IMR-90 (cell line): ENCODE measurements around the gene SCG5. TPM values are rescaled to one million over a fixed set of nuclear protein-coding genes. Genes with fewer than 3 reads are reported as not detected.

Experiments used
- ATAC-seq: fragments of 200-7000 bp; cut with Tn5 transposase; 2 replicates; pipeline ENCODE4 v1.9.1; 2020; ENCODE audit warnings: low read depth, mild to moderate bottlenecking, moderate library complexity
- BruUV-seq: library from RNA; stranded (reverse); fragments of 400-500 nt; replicated peaks from 2 replicates; lab custom pipeline; 2021; lab: Mats Ljungman, UMichigan
- CTCF ChIA-PET: fragments of 300-600 bp; formaldehyde crosslinking; extraction: SDS; loops from one replicate; lab custom pipeline; 2021; ENCODE audit warnings: antibody characterized with exemption; lab: Yijun Ruan, JAX
- POLR2A ChIA-PET: fragments of 300-600 bp; sonication (Branson Sonifier 250); formaldehyde crosslinking; loops from one replicate; lab custom pipeline; 2022; ENCODE audit warnings: antibody characterized with exemption; ENCODE audit not compliant: unreplicated experiment; lab: Charles Lee
- DNase-seq: peaks from one replicate; pipeline ENCODE4 v3.0.0; 2013
- H2AFZ ChIP-seq: replicated peaks from 2 replicates; pipeline ENCODE3; 2013; ENCODE audit warnings: low read length, mild to moderate bottlenecking; ENCODE audit not compliant: poor library complexity
- H2AK5ac ChIP-seq: 2 replicates; pipeline ENCODE4 v1.6.1; 2013; ENCODE audit warnings: low read depth, low read length, inconsistent platforms
- H2AK9ac ChIP-seq: replicated peaks from 2 replicates; pipeline ENCODE3; 2013; ENCODE audit warnings: mild to moderate bottlenecking, low read depth, low read length, moderate library complexity; ENCODE audit not compliant: poor library complexity
- H2BK120ac ChIP-seq: 2 replicates; pipeline ENCODE4 v1.6.1; 2013; ENCODE audit warnings: low read depth, low read length, inconsistent platforms
- H2BK15ac ChIP-seq: 3 replicates; pipeline ENCODE4 v1.6.1; 2013; ENCODE audit warnings: low read depth, low read length, inconsistent platforms
- H2BK20ac ChIP-seq: 2 replicates; pipeline ENCODE4 v1.6.1; 2013; ENCODE audit warnings: low read depth, mild to moderate bottlenecking, inconsistent platforms, low read length, moderate library complexity
- H2BK5ac ChIP-seq: 2 replicates; pipeline ENCODE4 v1.6.1; 2013; ENCODE audit warnings: mild to moderate bottlenecking, low read depth, low read length, inconsistent platforms; ENCODE audit not compliant: poor library complexity, severe bottlenecking
- H3K14ac ChIP-seq: replicated peaks from 2 replicates; pipeline ENCODE4 v1.6.1; 2013; ENCODE audit warnings: low read depth, low read length, inconsistent platforms
- H3K18ac ChIP-seq: 2 replicates; pipeline ENCODE4 v1.6.1; 2013; ENCODE audit warnings: low read depth, low read length, control low read depth
- H3K23ac ChIP-seq: 2 replicates; pipeline ENCODE4 v1.6.1; 2013; ENCODE audit warnings: low read depth, low read length, inconsistent platforms
- H3K27ac ChIP-seq: 2 replicates; pipeline ENCODE4 v1.5.1; 2013; ENCODE audit warnings: mild to moderate bottlenecking, control low read depth, low read length; ENCODE audit not compliant: insufficient read depth
- H3K27me3 ChIP-seq: 2 replicates; pipeline ENCODE4 v1.6.1; 2013; ENCODE audit warnings: low read length; ENCODE audit not compliant: control insufficient read depth, insufficient read depth
- H3K36me3 ChIP-seq: 2 replicates; pipeline ENCODE4 v1.6.1; 2013; ENCODE audit warnings: low read length, mixed read lengths; ENCODE audit not compliant: control insufficient read depth, insufficient read depth
- H3K4ac ChIP-seq: 2 replicates; pipeline ENCODE4 v1.6.1; 2013; ENCODE audit warnings: low read depth, low read length, inconsistent platforms
- H3K4me1 ChIP-seq: 2 replicates; pipeline ENCODE4 v1.6.1; 2013; ENCODE audit warnings: low read length, mixed read lengths; ENCODE audit not compliant: control insufficient read depth, insufficient read depth
- H3K4me2 ChIP-seq: 2 replicates; pipeline ENCODE4 v1.6.1; 2013; ENCODE audit warnings: low read depth, mild to moderate bottlenecking, control low read depth, low read length, moderate library complexity
- H3K4me3 ChIP-seq: 2 replicates; pipeline ENCODE4 v1.5.1; 2013; ENCODE audit warnings: low read depth, mild to moderate bottlenecking, control low read depth, low read length, moderate library complexity; ENCODE audit not compliant: insufficient read depth
- H3K56ac ChIP-seq: 2 replicates; pipeline ENCODE4 v1.6.1; 2013; ENCODE audit warnings: low read length, inconsistent platforms; ENCODE audit not compliant: insufficient read depth; ENCODE audit errors: extremely low read depth
- H3K79me1 ChIP-seq, 2 experiments: 2 replicates each; pipeline ENCODE4 v1.6.1; 2013; ENCODE audit warnings: low read length in 2 of 2, inconsistent platforms in 1 of 2, low read depth in 1 of 2
- H3K9ac ChIP-seq: 2 replicates; pipeline ENCODE4 v1.6.1; 2013; ENCODE audit warnings: low read depth, low read length, control low read depth
- H3K9me1 ChIP-seq: 2 replicates; pipeline ENCODE4 v1.6.1; 2013; ENCODE audit warnings: low read length, inconsistent platforms; ENCODE audit not compliant: insufficient read depth
- H3K9me3 ChIP-seq: 2 replicates; pipeline ENCODE4 v1.6.1; 2013; ENCODE audit warnings: low read length; ENCODE audit not compliant: control insufficient read depth, insufficient read depth
- H4K20me1 ChIP-seq: 2 replicates; pipeline ENCODE4 v1.6.1; 2013; ENCODE audit warnings: low read length, inconsistent platforms; ENCODE audit not compliant: insufficient read depth
- H4K5ac ChIP-seq: 2 replicates; pipeline ENCODE4 v1.6.1; 2013; ENCODE audit warnings: mild to moderate bottlenecking, low read depth, low read length, control low read depth
- H4K8ac ChIP-seq, 2 experiments: 2 replicates each; pipeline ENCODE4 v1.6.1; 2013; ENCODE audit warnings: low read depth in 2 of 2, low read length in 2 of 2, control low read depth in 1 of 2, inconsistent platforms in 1 of 2
- H4K91ac ChIP-seq: 2 replicates; pipeline ENCODE4 v1.6.1; 2013; ENCODE audit warnings: low read depth, low read length, inconsistent platforms; ENCODE audit not compliant: insufficient read depth
- CHD1 ChIP-seq: IDR thresholded peaks from 2 replicates; pipeline ENCODE4 v1.6.1; 2012; ENCODE audit warnings: low read depth, low read length, improper control_type of control experiment
- ELK1 ChIP-seq: fragments of 150-350 bp; IDR thresholded peaks from 2 replicates; pipeline ENCODE4 v1.6.1; 2016; ENCODE audit warnings: low read depth, mild to moderate bottlenecking, low read length, moderate library complexity, borderline replicate concordance
- FOS ChIP-seq: fragments of 150-350 bp; IDR thresholded peaks from 2 replicates; pipeline ENCODE4 v1.6.1; 2016; ENCODE audit warnings: low read depth, low read length
- MAFK ChIP-seq: IDR thresholded peaks from 2 replicates; pipeline ENCODE4 v1.6.1; 2012; ENCODE audit warnings: low read depth, low read length, improper control_type of control experiment
- MXI1 ChIP-seq: IDR thresholded peaks from 2 replicates; pipeline ENCODE4 v1.6.1; 2012; ENCODE audit warnings: low read depth, mild to moderate bottlenecking, low read length, moderate library complexity, borderline replicate concordance
- NFE2L2 ChIP-seq: fragments of 150-350 bp; IDR thresholded peaks from 2 replicates; pipeline ENCODE4 v1.6.1; 2016; ENCODE audit warnings: low read depth, mild to moderate bottlenecking, low read length
- RFX5 ChIP-seq: IDR thresholded peaks from 2 replicates; pipeline ENCODE4 v1.8.0; 2012; ENCODE audit warnings: low read depth, mild to moderate bottlenecking, low read length, moderate library complexity
- SMC3 ChIP-seq: fragments of 150-350 bp; IDR thresholded peaks from 2 replicates; pipeline ENCODE4 v1.6.1; 2016; ENCODE audit warnings: low read depth, mild to moderate bottlenecking, antibody characterized with exemption, low read length, moderate library complexity
- WGBS, 2 experiments: methylation state at CpG; one replicate each; pipeline versions ENCODE4 v1.1.5 to v1.1.7; 2013; ENCODE audit warnings: missing lambda C conversion rate in 2 of 2; ENCODE audit not compliant: insufficient read length in 1 of 2; ENCODE audit errors: extremely low coverage in 2 of 2; 5-methylcytosine and 5-hydroxymethylcytosine counted together
- dilution Hi-C: fragments of 300-500 bp; cut with HindIII; formaldehyde crosslinking; loops from one replicate; pipeline ENCODE4 v1.14.3; 2018; ENCODE audit warnings: low sequenced_read_pairs; ENCODE audit not compliant: unreplicated experiment
- in situ Hi-C: fragments of 300-500 bp; cut with MboI; formaldehyde crosslinking; loops from 3 replicates; pipeline ENCODE4 v1.14.3; 2019; ENCODE audit warnings: low sequenced_read_pairs, inconsistent platforms, mixed read lengths
- intact Hi-C: fragments of 100-400 bp; cut with micrococcal nuclease; formaldehyde crosslinking; loops from 2 replicates; pipeline ENCODE4 v1.10.0; 2022
- polyA plus RNA-seq, 3 experiments: library from polyadenylated mRNA; depleted of rRNA; stranded (reverse); fragments of >200 nt; gene quantifications; 2 replicates each; pipeline ENCODE4 v1.2.3, GENCODE V29; 2012; ENCODE audit warnings: low replicate concordance in 1 of 3
- total RNA-seq: library from RNA; depleted of rRNA; stranded (reverse); fragments of >200 nt; gene quantifications from 2 replicates; pipeline ENCODE4 v1.2.3, GENCODE V29; 2012

The SCG5 gene
- total and polyA plus RNA-seq, 2 of the 4 experiments (the other 2 are of a cell fraction), result 7.9 to 16.8 TPM

DNA sequence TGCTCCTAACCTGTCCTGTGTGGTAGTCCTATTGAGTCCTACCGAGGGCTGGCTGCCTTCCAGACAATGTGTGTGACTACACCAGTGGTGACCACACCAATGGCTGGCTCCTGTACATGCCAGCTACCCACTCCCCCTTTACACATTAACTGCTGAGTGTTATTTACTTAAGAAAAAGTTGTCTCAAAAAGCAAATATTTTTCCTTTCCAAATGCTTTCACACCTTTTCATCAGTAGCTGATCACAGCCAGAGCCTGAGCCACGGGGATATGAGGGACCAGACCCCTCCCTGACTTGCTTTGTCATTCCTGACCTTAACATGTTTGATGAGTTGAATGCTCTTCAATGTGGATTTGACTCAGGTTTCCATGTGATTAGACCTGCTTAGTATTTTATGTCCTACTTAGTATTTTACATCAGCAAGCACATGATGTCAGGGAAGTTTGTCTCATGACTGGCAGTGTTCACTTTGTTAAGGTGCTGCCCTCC, 46.7 kb downstream of the SCG5 start:
- peak; percentile 41 for DNase-seq
- Histone ChIP-seq H4K20me1 (no peaks in the 10 kb centered on the region), H3K4me1 (peaks cover 16% of the 10 kb centered on the region), H3K9ac (no peak overlapping the region), H3K27ac (no peak overlapping the region), H3K23ac (0 out of 2 replicates have a peak overlapping the region, but pooled peaks have one; percentile 18), H3K79me1 (peaks cover 0 to 13% of the 10 kb centered on the region in 2 experiments; a peak in 2 of 4 replicates), H3K27me3 (no peaks in the 10 kb centered on the region; the same call in 1 of the 2 replicates), H3K4me3 (no peak overlapping the region), H4K8ac (0 out of 4 replicates have a peak overlapping the region, but pooled peaks have one; percentile 3 to 53), H3K36me3 (no peaks in the 10 kb centered on the region), H3K9me1 (peaks cover 14% of the 10 kb centered on the region), H3K56ac (no peak overlapping the region), H3K18ac (peak overlapping the region; percentile 46; the same call in 1 of the 2 replicates), H2BK120ac (peak overlapping the region; percentile 2; the same call in 1 of the 2 replicates), H2BK15ac (peak overlapping the region; percentile 79; the same call in 1 of the 3 replicates), H2BK20ac (peak overlapping the region; percentile 57; the same call in 1 of the 2 replicates), H3K4ac (0 out of 2 replicates have a peak overlapping the region, but pooled peaks have one; percentile 34), H2AK9ac (no peak overlapping the region), H2AK5ac (peak overlapping the region; percentile 84), H2AFZ (no peak overlapping the region), H4K91ac (peak overlapping the region; percentile 31; the same call in 1 of the 2 replicates), H2BK5ac (no peak overlapping the region), H3K4me2 (no peak overlapping the region; the same call in 1 of the 2 replicates), H4K5ac (no peak overlapping the region; the same call in 1 of the 2 replicates), H3K9me3 (no peaks in the 10 kb centered on the region), H3K14ac (peak overlapping the region; percentile 8; the same call in 1 of the 2 replicates)
- in situ Hi-C loops (no loop called here), dilution Hi-C loops (no loop called here), intact Hi-C loops (no loop called here)
- TF ChIP-seq MXI1, result no peak
- no peak for TF ChIP-seq FOS
- no peak for TF ChIP-seq SMC3
- no peak for TF ChIP-seq ELK1
- no peak for TF ChIP-seq MAFK
- no peak for TF ChIP-seq CHD1
- TF ChIP-seq NFE2L2, result no peak
- TF ChIP-seq RFX5, result no peak
- CTCF ChIA-PET, result interaction anchor here (1.3 kb wide), 1 partner anchor 26 kb away, joined by 5 read pairs; no protein-coding TSS in a partner anchor
- WGBS, 2 experiments, result no CpG with 5 or more reads among the region's 2 CpGs
- POLR2A ChIA-PET, result no interaction called here
- no peak for ATAC-seq
- BruUV-seq, result no TSS peak
